HG03108 (cell line): Measurements from ENCODE around the gene BCKDHA.
A peak's percentile ranks its signal among the peaks of the same experiment; 100 is the strongest.
"Not testable (repeated sequence)": the region's sequence is repeated elsewhere in the genome, so short reads cannot be mapped to it uniquely, and the experiment has no call there.

Source experiments
- ATAC-seq: cut with Tn5 transposase; IDR thresholded peaks from one replicate; pipeline ENCODE4 v1.9.1; 2021; ENCODE audit warnings: moderate library complexity; ENCODE audit not compliant: unreplicated experiment

The BCKDHA gene

DNA sequence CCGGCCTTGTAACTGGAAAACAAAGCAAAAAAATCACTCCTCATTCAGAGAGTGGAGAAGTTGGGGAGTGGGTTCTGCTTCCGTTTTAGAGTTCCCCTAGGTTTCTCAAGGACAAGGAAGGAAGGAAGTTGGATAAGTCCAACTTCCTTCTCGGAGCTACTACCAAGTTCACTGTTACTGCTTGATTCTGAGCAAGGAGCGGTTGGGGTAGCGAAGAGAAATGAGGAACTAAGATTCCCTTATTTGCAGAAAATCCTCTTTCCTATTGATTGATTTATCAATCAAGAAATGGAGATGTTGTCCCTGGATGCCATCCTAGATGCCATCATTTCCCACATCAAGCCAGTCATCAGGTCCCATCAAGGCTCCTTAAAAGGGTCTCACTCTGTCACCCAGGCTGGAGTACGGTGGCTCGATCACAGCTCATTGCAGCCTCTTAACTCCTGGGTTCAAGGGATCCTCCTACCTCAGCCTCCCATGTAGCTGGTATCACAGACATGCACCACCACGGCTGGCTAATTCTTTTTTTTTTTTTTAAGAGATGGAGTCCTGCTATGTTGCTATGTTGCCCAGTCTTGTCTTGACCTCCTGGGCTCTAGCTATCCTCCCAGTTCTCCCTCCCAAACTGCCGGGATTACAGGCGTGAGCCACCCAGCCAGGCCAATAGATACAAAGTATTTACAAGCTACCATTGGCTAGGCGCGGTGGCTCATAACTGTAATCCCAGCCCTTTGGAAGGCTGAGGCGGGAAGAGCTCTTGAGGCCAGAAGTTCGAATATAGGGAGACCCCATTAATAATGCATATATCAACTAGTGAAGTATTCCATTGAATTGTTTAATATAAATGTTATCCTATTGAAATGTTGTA is 32.9 kb upstream of the BCKDHA start:
- peak; percentile 1 for ATAC-seq

DNA sequence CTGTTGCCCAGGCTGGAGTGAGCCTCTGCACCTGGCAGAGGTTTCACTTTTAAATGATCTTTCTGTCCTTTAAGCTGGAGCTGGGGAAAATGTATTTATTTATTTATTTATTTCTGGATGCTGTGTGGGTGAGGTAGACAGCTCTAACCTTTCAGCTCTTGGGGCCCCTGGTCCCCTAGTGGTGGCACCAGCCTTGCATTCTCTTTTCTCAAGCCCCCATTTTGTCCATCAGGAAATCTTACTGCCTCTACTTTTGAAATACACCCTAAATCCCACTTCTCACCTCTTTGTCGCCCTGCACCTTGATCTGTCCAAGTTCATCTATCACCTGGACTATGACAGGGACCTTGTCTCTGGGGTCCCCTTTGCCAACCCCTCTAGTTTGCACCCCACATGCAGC is 31.5 kb upstream of the BCKDHA start:
- no peak for ATAC-seq

DNA sequence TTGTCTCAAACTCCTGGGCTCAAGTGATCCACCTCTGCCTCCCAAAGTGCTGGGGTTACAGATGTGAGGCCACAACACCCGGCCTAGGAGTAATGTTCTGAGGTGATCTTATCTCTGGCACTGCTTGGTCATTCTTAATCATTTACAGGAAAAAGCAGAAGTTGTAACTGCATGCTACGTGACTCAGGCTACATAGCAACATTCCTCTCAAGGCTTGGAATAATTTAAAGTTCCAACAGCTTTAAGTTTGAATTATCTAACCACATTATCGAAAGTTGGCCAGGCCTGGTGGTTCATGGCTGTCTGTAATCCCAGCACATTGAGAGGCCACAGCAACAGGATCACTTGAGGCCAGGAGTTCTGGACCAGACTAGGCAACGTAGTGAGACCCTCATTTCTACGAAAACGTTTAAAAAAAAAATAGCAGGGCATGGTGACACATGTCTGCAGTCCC is 29.7 kb upstream of the BCKDHA start:
- no peak for ATAC-seq

DNA sequence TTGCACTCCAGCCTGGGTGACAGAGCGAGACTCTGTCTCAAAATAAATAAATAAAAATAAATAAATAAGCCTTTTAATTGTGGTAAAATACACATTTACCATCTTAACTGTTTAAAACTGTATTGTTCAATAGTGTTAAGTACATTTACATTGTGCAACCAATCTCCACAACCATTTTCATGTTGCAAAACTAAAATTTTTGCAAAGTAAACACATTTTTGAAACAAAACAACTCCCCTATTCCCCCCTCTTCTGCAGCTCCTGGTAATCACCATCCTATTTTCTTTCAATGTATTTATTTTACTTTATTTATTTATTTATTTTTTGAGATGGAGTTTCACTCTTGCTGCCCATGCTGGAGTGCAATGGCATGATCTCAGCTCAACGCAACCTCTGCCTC is 27.8 kb upstream of the BCKDHA start:
- ATAC-seq: no peak

DNA sequence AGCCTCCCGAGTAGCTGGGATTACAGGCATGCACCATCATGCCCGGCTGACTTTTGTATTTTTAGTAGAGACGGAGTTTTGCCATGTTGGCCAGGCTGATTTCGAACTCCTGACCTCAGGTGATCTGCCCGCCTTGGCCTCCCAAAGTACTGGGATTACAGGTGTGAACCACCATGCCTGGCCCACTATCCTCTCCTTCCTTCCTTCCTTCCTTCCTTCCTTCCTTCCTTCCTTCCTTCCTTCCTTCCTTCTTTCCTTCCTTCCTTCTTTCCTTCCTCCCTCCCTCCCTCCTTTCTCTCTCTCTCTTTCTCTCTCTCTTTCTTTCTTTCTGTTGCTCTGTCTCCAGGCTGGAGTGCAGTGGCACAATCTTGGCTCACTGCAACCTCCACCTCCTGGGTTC is 26.5 kb upstream of the BCKDHA start:
- not testable (repeated sequence) for ATAC-seq

DNA sequence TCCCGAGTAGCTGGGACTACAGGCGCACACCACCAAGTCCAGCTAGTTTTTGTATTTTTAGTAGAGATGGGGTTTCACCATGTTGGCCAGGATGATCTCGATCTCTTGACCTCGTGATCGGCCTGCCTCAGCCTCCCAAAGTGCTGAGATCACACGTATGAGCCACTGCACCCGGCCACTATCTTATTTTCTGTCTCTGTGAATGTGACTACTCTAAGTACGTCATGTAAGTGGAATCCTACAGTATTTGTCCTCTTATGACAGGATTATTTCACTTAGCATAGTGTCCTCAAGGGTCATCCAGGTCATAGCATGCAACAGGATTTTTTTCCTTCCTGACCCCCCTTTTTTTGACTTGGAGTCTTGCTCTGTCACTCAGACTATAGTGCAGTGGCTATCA is 26.1 kb upstream of the BCKDHA start:
- no peak for ATAC-seq

DNA sequence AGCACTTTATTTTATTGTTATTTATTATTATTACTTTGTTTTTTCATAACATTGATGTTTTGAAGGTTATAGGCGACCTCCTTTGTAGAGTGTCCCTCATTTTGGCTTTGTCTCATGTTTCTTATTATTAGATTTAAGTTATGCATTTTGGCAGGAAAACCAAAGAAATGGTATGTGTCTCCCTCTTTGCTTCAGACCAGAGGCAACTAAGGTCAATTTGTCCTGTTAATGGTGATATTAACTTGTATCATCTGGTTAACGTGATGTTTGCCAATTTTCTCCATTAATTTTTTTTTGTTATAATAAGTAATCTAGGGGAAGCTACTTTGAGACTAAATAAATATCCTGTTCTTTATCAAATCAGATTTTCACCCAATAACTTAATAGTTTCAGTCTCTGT is 25.1 kb upstream of the BCKDHA start:
- no peak for ATAC-seq

DNA sequence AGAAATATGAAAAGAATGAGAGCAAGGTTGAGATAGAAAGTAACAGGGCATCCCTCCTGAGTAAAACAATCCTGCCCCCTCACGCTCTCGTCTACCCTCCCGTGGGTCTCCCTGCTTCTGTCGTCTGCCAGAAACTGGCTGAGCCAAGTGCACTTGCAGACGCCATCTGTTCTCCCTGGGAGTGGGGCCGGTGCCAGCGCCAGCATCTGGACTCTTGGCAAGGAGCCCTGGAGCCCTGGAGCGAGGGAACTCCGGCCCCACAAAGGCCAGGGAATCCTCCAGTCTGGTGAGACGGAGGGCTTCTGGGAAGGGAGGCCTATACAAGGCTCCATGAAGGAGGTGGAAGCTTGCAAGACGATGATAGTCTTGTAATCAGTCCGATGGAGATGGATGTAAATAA is 23.6 kb upstream of the BCKDHA start:
- no peak for ATAC-seq

DNA sequence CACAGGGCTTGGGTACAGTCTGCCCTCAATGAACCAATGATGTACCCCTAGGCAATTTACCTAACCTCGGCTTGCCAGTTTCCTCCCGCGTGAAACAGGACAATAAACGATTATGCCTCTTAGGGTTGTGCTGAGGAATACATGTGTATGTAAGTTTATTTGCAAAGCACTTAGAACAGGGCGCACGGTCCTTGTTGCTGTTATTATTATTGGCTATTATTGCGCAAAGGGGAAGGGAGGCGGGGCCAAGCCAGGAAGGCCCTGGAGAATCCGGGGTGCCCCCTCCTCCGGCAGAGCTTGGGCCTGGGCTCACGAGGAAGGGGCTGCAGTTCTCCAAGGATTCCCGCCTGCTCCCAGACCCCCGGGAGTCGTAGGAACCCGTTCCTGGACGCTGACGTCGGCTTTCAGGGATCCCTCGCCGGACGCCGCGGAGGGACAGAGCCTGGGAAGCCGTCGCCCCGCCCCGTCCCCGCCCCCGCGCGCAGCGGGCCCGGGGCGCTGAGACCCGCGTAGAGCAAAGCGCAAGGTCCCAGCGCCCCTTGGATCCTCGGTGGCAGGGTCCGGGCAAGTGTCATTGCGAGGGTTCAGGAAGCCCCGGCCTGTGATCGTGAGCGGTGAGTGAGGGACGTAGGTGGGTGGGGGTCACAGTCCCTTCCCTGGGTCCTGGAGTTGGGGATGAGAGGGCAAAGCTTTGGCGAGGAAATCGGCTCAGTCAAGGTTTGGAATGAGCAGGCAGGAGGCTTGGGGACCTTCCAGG is 21.2 kb upstream of the BCKDHA start, which contains the start of gene TMEM91:
TMEM91 (plus strand) TSS at position 293 of the 757 bp plus-strand sequence. CDS start 1,777 bp downstream, outside the sequence.
- no peak for ATAC-seq

DNA sequence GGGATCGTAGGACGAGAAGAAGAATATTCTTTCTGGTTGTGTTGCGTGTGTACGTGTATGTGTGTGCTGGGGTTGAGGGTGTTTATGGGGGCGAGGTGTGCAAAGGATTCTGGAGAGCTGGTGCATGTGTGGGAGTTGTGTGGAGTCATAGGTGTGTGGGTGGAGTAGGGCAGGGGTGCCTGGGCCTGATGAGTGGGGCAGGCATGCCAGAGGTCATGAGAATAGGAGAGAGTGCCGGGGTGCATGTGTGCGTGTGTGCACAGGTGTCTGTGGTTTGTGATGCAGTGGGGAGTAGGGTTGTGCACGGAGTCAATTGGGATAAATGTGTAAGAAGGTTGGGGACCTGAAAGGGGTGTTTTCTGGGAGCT is 20.6 kb upstream of the BCKDHA start:
- no peak for ATAC-seq

DNA sequence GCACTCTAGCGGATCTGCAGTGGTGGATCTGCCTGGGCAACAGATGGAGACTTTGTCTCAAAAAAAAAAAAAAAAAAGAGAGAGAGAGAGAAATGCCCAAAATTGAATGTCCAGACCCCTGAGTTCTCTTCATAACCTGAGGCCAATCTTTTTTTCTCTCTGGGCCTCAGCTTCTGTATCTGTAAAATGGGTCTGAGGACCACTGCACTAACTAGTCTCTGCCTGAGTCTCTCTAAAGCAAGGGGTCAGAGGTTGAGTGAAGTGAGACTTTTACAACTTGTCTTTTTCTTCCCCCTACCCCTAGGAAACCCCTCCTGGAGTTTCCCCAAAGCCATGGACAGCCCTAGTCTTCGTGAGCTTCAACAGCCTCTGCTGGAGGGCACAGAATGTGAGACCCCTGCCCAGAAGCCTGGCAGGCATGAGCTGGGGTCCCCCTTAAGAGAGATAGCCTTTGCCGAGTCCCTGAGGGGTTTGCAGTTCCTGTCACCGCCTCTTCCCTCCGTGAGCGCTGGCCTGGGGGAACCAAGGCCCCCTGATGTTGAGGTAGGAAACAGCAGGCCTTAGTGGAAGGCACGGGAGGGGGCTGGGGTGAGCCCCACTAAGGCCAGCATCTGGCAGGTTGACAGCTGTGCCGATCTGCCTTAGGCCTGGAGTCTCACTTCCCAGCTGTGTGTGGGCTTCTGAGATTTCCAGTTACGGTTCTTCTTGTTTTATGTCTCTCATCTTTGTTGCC is 19.5 kb upstream of the BCKDHA start:
- no peak for ATAC-seq

DNA sequence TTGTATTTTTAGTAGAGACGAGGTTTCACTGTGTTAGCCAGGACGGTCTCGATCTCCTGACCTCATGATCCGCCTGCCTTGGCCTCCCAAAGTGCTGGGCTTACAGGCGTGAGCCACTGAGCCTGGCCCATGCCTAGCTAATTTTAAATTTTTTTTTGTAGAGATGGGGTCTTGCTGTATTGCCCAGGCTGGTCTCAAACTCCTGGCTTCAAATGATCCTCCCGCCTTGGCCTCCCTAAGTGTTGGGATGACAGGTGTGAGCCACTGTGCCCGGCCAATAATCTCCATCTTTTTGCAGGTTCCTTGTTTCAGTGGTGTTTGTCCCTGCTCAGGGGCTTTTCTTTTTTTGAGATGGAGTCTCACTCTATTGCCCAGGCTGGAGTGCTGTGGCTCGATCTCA is 16.1 kb upstream of the BCKDHA start:
- ATAC-seq: not testable (repeated sequence)

DNA sequence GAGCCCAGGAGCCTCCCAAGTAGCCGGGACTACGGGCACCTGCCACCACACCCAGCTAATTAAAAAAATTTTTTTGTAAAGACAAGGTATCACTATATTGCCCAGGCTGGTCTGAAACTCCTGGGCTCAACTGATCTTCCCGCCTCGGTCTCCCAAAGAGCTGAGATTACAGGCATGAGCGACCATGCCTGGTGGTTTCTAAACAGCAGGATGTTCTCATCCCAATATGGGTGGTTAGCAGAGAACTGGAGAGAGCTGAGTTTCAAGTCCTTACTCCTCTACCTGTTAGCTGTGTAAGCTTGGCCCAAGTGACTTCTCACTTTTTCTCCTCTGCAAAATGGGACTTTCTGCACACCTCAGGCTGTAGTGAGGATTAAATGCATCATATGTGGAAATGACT is 13.3 kb upstream of the BCKDHA start:
- no peak for ATAC-seq

DNA sequence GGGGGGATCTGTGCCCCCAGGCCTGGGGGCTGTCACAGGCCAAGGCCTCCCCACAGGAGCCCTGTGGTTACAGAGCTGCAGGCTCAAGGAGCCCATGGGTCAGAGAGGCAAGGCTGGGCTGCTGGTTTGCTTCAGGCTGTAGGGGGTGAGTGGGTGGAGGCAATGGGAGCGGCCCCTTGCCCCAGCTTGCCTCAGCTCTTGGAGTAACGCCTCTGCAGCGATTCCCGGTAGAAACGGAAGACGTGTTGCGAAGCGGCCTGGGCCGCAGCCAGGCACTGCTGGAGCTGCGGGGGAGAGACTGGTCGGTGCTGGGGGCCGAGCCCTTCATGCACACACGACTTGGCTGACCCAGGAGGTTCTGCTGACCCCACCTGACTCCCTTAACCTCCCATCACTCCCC is 11.2 kb upstream of the BCKDHA start:
- ATAC-seq: no peak

DNA sequence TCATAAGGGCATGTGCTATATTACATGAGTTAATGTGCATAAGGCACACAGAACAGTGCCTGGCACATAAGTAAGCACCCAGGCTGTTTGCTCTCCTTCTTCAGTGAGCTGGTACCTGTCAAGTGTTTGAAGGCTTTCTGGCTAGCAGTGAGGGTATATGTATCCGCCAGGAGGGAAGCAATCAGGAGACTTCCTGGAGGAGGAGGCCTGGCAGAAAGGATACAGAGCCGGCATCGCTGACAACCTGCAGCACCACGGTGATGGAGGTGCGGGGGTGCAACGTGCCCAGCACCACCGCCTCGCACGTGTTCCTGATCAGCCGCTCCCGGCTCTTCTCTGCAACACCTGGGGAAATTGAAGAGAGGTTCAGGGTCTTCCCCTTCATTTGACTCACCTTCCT is 6.0 kb upstream of the BCKDHA start:
- no peak for ATAC-seq

DNA sequence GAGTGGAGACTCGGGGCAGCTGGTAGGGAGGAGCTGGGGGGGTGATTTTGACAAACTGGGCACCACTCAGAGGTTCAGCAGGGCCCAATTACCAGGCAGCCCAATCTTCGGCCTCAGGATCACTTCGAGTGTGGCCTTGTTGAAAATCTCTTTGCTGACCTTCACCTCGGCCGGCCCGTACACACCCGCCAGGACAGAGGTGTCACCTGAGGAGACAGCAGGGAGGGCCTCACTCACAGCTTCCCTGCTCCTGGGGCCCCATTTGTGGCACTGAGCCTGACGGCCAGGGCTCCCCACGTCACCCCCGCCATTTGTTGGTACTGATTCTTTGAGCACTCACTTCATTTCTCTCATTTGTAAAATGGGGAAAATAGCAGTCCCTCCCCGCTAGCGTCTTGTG is 4.8 kb upstream of the BCKDHA start:
- no peak for ATAC-seq

DNA sequence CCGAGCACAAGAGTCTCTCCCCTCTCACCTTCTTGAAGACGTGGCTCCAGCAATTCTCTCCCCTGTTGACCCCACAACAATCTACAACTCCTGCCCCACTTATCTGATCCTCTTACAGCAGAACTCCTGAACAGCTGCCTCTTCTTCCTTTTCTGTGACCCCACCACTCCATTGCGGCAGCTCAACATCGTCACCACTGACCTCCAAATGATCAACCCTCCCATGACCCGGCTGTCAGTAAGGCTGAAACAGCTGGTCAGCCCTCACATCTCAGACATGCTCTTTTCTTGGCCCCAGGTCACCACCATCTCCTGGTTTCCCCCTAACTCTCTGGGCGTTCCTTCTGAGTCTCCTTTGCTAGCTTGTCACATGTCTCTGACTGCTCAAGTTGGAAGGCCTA is 2.3 kb upstream of the BCKDHA start:
- ATAC-seq: no peak

DNA sequence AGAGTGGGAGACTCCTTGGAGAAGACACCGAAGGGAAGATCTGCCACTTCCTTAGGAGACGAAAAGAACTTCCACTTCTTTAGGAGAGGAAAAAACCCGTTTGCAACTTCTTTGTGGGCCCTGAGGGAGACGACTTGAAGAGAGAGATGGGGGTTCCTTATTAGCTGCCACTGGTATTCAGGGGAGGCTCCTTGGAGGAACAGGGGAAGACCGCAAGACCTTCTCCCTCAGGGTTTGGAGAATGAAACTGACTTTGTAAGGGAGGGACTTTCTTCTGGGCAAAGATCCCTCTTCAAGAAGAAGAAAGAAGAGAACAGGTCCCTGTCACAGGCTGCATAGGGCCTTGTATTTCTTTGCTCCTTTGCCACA is 416 bp downstream of the BCKDHA start:
- ATAC-seq: no peak

DNA sequence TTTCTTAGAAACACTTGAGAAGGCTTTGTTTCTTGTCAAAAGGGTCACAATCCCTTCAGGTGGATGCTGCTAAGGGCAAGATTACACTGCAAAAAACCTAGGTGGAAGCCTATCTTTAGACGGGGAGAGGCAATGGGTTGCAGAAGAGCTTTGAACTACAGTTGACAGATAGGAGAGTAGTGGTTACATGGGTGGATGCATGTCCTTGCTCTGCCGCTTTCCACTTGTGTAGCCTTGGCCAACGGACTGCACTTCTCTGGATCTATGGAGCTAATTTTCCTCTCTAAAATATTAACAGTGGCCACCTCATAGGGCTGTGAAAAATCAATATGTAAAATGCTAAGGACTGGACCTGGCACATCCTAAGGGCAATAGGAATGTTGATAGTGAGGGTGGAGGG is 980 bp downstream of the BCKDHA start:
- no peak for ATAC-seq

DNA sequence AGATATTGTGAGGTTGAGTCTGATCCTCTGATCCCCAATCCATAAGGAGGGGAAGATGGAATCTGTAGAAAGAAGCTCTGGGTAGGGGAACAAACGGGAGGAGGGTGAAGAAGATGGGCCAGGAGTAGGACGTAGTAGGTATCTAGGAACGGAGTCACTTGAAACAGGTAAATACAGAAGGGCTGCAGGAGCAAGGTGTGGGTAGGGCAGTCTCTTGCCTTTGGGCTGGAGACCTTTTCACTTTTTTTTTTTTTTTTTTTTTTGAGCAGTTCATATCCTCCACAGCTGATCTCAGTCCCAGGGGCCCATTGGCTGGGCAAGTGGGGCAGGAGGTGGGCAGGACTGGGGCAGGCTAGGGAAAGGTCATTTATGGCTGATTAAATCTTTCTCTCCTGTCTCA is 1.5 kb downstream of the BCKDHA start:
- ATAC-seq: no peak

DNA sequence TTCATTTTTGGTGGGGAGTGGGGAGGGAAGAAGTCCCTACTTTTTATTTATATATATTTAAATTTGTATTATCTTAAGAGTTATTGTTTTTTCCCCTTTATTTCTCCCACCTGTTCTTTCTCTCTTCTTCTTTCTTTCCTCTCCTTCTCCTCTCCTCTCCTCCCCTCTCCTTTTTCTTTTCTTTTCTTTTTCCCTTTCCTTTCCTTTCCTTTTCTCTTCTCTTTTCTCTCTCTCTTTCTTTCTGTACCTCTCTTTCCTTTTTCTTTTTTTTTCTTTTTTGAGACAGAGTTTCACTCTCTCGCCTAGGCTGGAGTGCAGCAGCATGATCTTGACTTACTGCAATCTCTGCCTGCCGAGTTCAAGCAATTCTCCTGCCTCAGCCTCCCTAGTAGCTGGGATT is 1.9 kb downstream of the BCKDHA start:
- ATAC-seq: no peak

DNA sequence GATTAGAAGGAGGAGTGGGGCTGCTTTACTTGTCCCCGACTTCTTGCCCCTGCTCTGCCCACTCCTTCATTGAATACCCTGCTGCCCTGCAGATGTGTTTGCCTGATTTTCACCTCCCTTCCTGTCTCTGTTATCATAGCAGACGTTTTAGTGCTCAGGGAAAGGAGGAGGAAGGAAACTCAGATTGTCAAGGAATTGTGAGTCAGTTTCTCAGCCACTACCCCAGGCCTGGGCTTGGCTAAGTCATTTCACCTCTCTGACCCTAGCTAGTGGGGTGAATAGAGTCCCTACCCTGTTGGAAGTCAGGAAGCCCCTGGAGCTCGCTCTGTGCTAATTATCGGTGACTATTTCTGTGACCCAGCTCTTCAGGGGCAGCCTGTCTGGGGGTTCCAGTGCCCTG is 3.9 kb downstream of the BCKDHA start:
- ATAC-seq: no peak
